BLaER1 treated with 17β-estradiol and CSF1 and Interleukin-3, amounts not matched to agents 10 nM and 100 nM (cell line): ENCODE results near the gene ABCA1.

Source experiments
- H3K27ac ChIP-seq, 11 experiments: shearing (Covaris generic); formaldehyde crosslinking; 2 replicates each; pipeline ENCODE4 v1.8.1; 2022
- H3K27me3 ChIP-seq, 11 experiments: shearing (Covaris generic); formaldehyde crosslinking; 2 replicates each; pipeline ENCODE4 v1.8.1; 2022
- H3K36me3 ChIP-seq, 11 experiments: shearing (Covaris generic); formaldehyde crosslinking; 2 replicates each; pipeline ENCODE4 v1.8.1; 2022
- H3K4me1 ChIP-seq, 10 experiments: shearing (Covaris generic); formaldehyde crosslinking; 2 replicates each; pipeline ENCODE4 v1.8.1; 2022
- H3K4me2 ChIP-seq, 11 experiments: shearing (Covaris generic); formaldehyde crosslinking; 2 replicates each; pipeline ENCODE4 v1.8.1; 2022
- H3K4me3 ChIP-seq, 10 experiments: shearing (Covaris generic); formaldehyde crosslinking; 2 replicates each; pipeline ENCODE4 v1.8.1; 2022
- H3K9ac ChIP-seq, 11 experiments: shearing (Covaris generic); formaldehyde crosslinking; 2 replicates each; pipeline ENCODE4 v1.8.1; 2022
- H3K9me3 ChIP-seq, 11 experiments: shearing (Covaris generic); formaldehyde crosslinking; replicated peaks in 1 of 11; 2 replicates each; pipeline ENCODE4 v1.8.1; 2022
- H4K20me1 ChIP-seq, 11 experiments: shearing (Covaris generic); formaldehyde crosslinking; 2 replicates each; pipeline ENCODE4 v1.8.1; 2022
- Cebpa-rat ChIP-seq, 11 experiments: shearing (Covaris generic); IDR thresholded peaks; 2 replicates each; pipeline ENCODE4 v1.8.1; 2022

ABCA1 gene

DNA sequence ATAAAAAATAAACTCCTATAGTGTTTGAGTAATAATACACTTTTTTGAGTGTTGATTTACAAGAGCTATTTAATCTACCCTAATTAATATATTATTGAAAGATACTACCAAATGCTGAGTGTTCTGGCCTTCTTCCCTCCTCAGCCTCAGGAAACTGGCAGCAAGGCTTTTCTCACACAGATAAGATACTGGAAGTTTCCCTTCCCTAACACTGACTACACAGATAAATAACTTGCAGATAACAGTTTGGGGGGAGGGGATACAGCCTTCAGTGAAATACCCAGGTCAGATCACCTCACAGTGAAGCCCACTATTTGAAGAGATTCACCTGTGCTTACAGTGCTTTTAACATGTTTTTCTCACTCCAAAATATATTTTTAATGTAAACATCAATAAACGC is 182.1 kb downstream of the ABCA1 start:
- no peaks in the 10 kb centered on the region for H3K27me3 ChIP-seq
- peaks cover 0 to 7% (median 2%) of the 10 kb centered on the region in 11 experiments; a peak in 10 of 22 replicates for H3K36me3 ChIP-seq
- peak overlapping the region in 6 of 11 experiments; percentile 26 to 96 (median 86); a peak in 10 of 22 replicates for H3K4me2 ChIP-seq
- TF ChIP-seq Cebpa-rat (IDR thresholded peaks at IDR 0.05) = no peak
- no peaks in the 10 kb centered on the region for H3K9me3 ChIP-seq
- no peak overlapping the region for H3K27ac ChIP-seq
- H4K20me1 ChIP-seq = no peaks in the 10 kb centered on the region
- peaks cover 26 to 45% (median 41%) of the 10 kb centered on the region in 10 experiments for H3K4me1 ChIP-seq
- no peak overlapping the region for H3K9ac ChIP-seq
- no peak overlapping the region for H3K4me3 ChIP-seq

DNA sequence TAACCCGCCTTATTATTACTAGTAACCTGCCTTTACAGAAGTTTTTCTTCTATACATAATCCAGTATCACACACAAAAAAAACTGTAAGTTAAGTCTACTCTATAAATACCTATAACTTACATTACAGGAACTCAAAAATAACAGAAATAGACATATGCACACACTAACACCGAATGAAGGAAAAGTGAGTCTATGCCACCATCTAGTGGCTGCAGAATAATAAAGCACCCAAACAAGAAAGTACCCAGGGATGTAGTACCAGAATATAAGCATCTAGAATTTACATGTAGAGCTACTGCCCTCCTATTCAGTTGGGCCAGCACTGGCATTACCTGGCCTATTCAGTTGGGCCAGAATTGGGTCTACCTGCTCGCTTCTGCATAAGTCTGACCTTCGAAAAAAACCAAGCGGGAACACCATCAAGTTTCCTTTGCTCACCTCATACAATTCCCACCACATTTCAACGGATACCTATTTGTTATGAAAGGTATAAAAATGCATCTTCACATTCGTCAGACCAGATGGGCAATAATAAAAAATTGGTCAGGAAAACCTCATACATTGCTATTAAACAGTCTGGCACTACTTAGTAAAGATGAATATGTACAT is 184.5 kb downstream of the ABCA1 start:
- no peak overlapping the region for H3K4me2 ChIP-seq
- H3K4me3 ChIP-seq = no peak overlapping the region
- H3K9me3 ChIP-seq = no peaks in the 10 kb centered on the region
- H3K27me3 ChIP-seq = no peaks in the 10 kb centered on the region
- H3K4me1 ChIP-seq = peaks cover 21 to 32% (median 29%) of the 10 kb centered on the region in 10 experiments
- no peak overlapping the region for H3K27ac ChIP-seq
- no peak overlapping the region for H3K9ac ChIP-seq
- TF ChIP-seq Cebpa-rat (IDR thresholded peaks at IDR 0.05) = no peak
- H3K36me3 ChIP-seq = no peaks in the 10 kb centered on the region
- no peaks in the 10 kb centered on the region for H4K20me1 ChIP-seq

DNA sequence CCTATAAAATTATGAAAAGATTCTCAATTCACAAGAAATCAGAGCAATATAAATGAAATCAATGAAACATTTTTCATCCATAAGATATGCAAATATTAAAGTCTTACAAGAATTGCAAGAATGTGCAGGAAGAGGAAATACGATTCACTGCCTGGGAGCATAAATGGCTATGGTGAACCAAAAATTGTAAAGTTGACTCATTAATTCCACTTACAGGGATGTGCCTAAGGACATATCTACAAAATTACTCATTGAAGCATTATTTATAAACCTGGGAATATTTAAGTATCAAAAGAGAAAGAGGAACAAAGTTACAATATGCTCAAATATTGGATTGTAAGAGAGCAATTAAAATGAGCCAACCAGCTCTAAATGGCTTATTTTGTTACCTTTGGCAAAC is 187.3 kb downstream of the ABCA1 start:
- no peak for TF ChIP-seq Cebpa-rat (IDR thresholded peaks at IDR 0.05)
- H3K4me1 ChIP-seq = peaks cover 9 to 18% (median 15%) of the 10 kb centered on the region in 10 experiments
- H4K20me1 ChIP-seq = no peaks in the 10 kb centered on the region
- no peak overlapping the region for H3K27ac ChIP-seq
- H3K27me3 ChIP-seq = no peaks in the 10 kb centered on the region
- H3K36me3 ChIP-seq = no peaks in the 10 kb centered on the region
- H3K4me3 ChIP-seq = no peak overlapping the region
- H3K9me3 ChIP-seq = peaks cover 0 to 11% (median 0%) of the 10 kb centered on the region in 11 experiments; a peak in 1 of 22 replicates
- peak overlapping the region in 10 of 11 experiments; percentile 1 to 60 (median 42); a peak in 18 of 22 replicates for H3K4me2 ChIP-seq
- H3K9ac ChIP-seq = no peak overlapping the region

DNA sequence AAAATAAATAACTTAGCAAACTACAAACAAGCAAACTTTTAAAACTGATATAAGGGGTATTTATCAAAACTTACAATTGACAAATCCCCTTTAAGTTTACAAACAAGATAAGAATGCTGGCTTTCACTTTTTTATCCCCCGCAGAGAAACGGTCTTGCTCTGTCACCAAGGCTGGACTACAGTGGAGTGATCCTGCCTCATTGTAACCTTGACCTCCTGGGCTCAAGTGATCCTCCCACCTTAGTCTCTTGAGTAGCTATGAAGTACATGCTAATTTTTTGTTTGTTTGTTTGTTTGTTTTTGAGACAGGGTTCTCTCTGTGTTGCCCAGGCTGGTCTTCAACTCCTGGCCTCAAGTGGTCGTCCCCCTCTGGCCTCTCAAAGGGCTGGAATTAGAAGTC is 189.5 kb downstream of the ABCA1 start:
- Histone ChIP-seq H3K4me2 (no peak overlapping the region), H3K9me3 (peaks cover 0 to 11% (median 0%) of the 10 kb centered on the region in 11 experiments; a peak in 1 of 22 replicates), H3K9ac (no peak overlapping the region), H4K20me1 (no peaks in the 10 kb centered on the region), H3K27me3 (no peaks in the 10 kb centered on the region), H3K4me3 (no peak overlapping the region), H3K4me1 (peaks cover 9 to 17% (median 15%) of the 10 kb centered on the region in 10 experiments), H3K36me3 (no peaks in the 10 kb centered on the region), H3K27ac (no peak overlapping the region)
- no peak for TF ChIP-seq Cebpa-rat (IDR thresholded peaks at IDR 0.05)
